HEK293T (cell line): ENCODE results near the gene HAO1.

Experiments
- CTCF ChIA-PET: fragments of 350-600 bp; formaldehyde crosslinking; extraction: SDS; loops from one replicate; lab custom pipeline; 2021; ENCODE audit warnings: antibody characterized with exemption, inconsistent platforms; lab: Yijun Ruan, JAX
- POLR2A ChIA-PET: fragments of 350-600 bp; formaldehyde crosslinking; extraction: SDS; loops from one replicate; lab custom pipeline; 2020; ENCODE audit warnings: antibody characterized with exemption, inconsistent platforms; lab: Yijun Ruan, JAX
- DNase-seq: peaks from one replicate; pipeline ENCODE4 v3.0.0; 2012; ENCODE audit warnings: mixed read lengths; ENCODE audit errors: extremely low spot score
- ARNT ChIP-seq: fragments of 450-650 bp; IDR thresholded peaks from 2 replicates; pipeline ENCODE4 v1.6.1; 2017; ENCODE audit warnings: mild to moderate bottlenecking
- BHLHE40 ChIP-seq: fragments of 450-650 bp; IDR thresholded peaks from 2 replicates; pipeline ENCODE4 v1.6.1; 2016; ENCODE audit warnings: mild to moderate bottlenecking, moderate library complexity, borderline replicate concordance
- CTBP1 ChIP-seq: fragments of 450-650 bp; IDR thresholded peaks from 2 replicates; pipeline ENCODE4 v1.6.1; 2016; ENCODE audit warnings: borderline replicate concordance
- ELF4 ChIP-seq: fragments of 450-650 bp; IDR thresholded peaks from 2 replicates; pipeline ENCODE4 v1.6.1; 2017; ENCODE audit warnings: antibody characterized with exemption
- FOXA1 ChIP-seq: fragments of 450-650 bp; IDR thresholded peaks from 2 replicates; pipeline ENCODE4 v1.6.1; 2016; ENCODE audit warnings: mild to moderate bottlenecking
- FOXK2 ChIP-seq: fragments of 450-650 bp; IDR thresholded peaks from 2 replicates; pipeline ENCODE4 v1.6.1; 2016; ENCODE audit warnings: mild to moderate bottlenecking
- FOXM1 ChIP-seq: fragments of 450-650 bp; IDR thresholded peaks from 2 replicates; pipeline ENCODE4 v1.6.1; 2017; ENCODE audit warnings: mild to moderate bottlenecking, borderline replicate concordance
- HDGF ChIP-seq: fragments of 450-650 bp; IDR thresholded peaks from 2 replicates; pipeline ENCODE4 v1.6.1; 2017; ENCODE audit warnings: antibody characterized with exemption, borderline replicate concordance
- L3MBTL2 ChIP-seq: fragments of 450-650 bp; conservative IDR thresholded peaks from 2 replicates; pipeline ENCODE4 v1.6.1; 2016; ENCODE audit warnings: mild to moderate bottlenecking
- LEF1 ChIP-seq: fragments of 450-650 bp; IDR thresholded peaks from 2 replicates; pipeline ENCODE4 v1.6.1; 2017; ENCODE audit warnings: mild to moderate bottlenecking, borderline replicate concordance
- NFRKB ChIP-seq: fragments of 450-650 bp; IDR thresholded peaks from 2 replicates; pipeline ENCODE4 v1.6.1; 2016; ENCODE audit warnings: mild to moderate bottlenecking, moderate library complexity
- PKNOX1 ChIP-seq: fragments of 450-650 bp; IDR thresholded peaks from 2 replicates; pipeline ENCODE4 v1.6.1; 2016
- SP1 ChIP-seq: fragments of 450-650 bp; IDR thresholded peaks from 2 replicates; pipeline ENCODE4 v1.6.1; 2017
- SUZ12 ChIP-seq: fragments of 450-650 bp; IDR thresholded peaks from 2 replicates; pipeline ENCODE4 v1.6.1; 2016; ENCODE audit warnings: mild to moderate bottlenecking
- TARDBP ChIP-seq: fragments of 450-650 bp; IDR thresholded peaks from 2 replicates; pipeline ENCODE4 v1.6.1; 2016
- ZNF384 ChIP-seq: fragments of 450-650 bp; IDR thresholded peaks from 2 replicates; pipeline ENCODE4 v1.6.1; 2016

The HAO1 gene

GRCh38 chr20:7855545-7855944 is 84.7 kb downstream of the HAO1 start:
- ChIA-PET POLR2A (no interaction called here), CTCF (no interaction called here)
- no peak for TF ChIP-seq HDGF
- no peak for TF ChIP-seq BHLHE40
- no peak for TF ChIP-seq NFRKB
- no peak for TF ChIP-seq L3MBTL2
- TF ChIP-seq TARDBP: no peak
- TF ChIP-seq LEF1: no peak
- TF ChIP-seq ARNT: no peak
- no peak for TF ChIP-seq FOXA1
- no peak for TF ChIP-seq ZNF384
- TF ChIP-seq ELF4: no peak
- TF ChIP-seq FOXK2: no peak
- TF ChIP-seq SUZ12: no peak
- TF ChIP-seq PKNOX1: no peak
- no peak for TF ChIP-seq FOXM1
- no peak for DNase-seq

GRCh38 chr20:7853493-7853892 is 86.8 kb downstream of the HAO1 start:
- TF ChIP-seq FOXA1 (no peak), NFRKB (no peak), SP1 (no peak), CTBP1 (no peak), LEF1 (no peak), SUZ12 (no peak), FOXK2 (no peak), TARDBP (no peak), L3MBTL2 (no peak), ZNF384 (no peak), PKNOX1 (no peak), HDGF (no peak), ELF4 (no peak), FOXM1 (no peak), BHLHE40 (no peak), ARNT (no peak)
- ChIA-PET CTCF (no interaction called here), POLR2A (no interaction called here)
- no peak for DNase-seq

- ChIA-PET POLR2A (no interaction called here), CTCF (no interaction called here)
- DNase-seq: no peak
- TF ChIP-seq PKNOX1: no peak
- TF ChIP-seq SUZ12: no peak
- no peak for TF ChIP-seq SP1
- no peak for TF ChIP-seq FOXM1
- no peak for TF ChIP-seq HDGF
- no peak for TF ChIP-seq ZNF384
- TF ChIP-seq LEF1: no peak
- no peak for TF ChIP-seq ARNT
- no peak for TF ChIP-seq ELF4
- no peak for TF ChIP-seq L3MBTL2
Observed at GRCh38 chr20:7850775-7851490, 89.3 kb downstream of the HAO1 start.

- ChIA-PET POLR2A (no interaction called here), CTCF (no interaction called here)
- no peak for DNase-seq
- TF ChIP-seq SUZ12 (no peak), LEF1 (no peak), FOXA1 (no peak), ZNF384 (no peak), BHLHE40 (no peak), ELF4 (no peak)
Observed at GRCh38 chr20:7849675-7850074, 90.6 kb downstream of the HAO1 start.

- POLR2A ChIA-PET: no interaction called here
- DNase-seq: no peak
- CTCF ChIA-PET: no interaction called here
- TF ChIP-seq L3MBTL2: no peak
- no peak for TF ChIP-seq ZNF384
- no peak for TF ChIP-seq FOXM1
Observed at GRCh38 chr20:7848351-7848750, 91.9 kb downstream of the HAO1 start.

- CTCF ChIA-PET: no interaction called here
- TF ChIP-seq ZNF384 (no peak), SUZ12 (no peak), SP1 (no peak), CTBP1 (no peak), FOXM1 (no peak), FOXK2 (no peak), HDGF (no peak), L3MBTL2 (no peak), ELF4 (no peak), ARNT (no peak), FOXA1 (no peak), PKNOX1 (no peak), LEF1 (no peak), BHLHE40 (no peak), TARDBP (no peak), NFRKB (no peak)
Observed at GRCh38 chr20:7843613-7844012, 96.6 kb downstream of the HAO1 start.

More at GRCh38 chr20:7843613-7844012, 96.6 kb downstream of the HAO1 start:
- no peak for DNase-seq
- POLR2A ChIA-PET: no interaction called here
